ENCODE results near the gene DPEP3. TPM values are rescaled to one million over a fixed set of nuclear protein-coding genes. Genes with fewer than 3 reads are reported as not detected.

Gene DPEP3
- total and polyA plus RNA-seq, 2 experiments from 2014 or later: 0.51 TPM; not detected in 1

DNA sequence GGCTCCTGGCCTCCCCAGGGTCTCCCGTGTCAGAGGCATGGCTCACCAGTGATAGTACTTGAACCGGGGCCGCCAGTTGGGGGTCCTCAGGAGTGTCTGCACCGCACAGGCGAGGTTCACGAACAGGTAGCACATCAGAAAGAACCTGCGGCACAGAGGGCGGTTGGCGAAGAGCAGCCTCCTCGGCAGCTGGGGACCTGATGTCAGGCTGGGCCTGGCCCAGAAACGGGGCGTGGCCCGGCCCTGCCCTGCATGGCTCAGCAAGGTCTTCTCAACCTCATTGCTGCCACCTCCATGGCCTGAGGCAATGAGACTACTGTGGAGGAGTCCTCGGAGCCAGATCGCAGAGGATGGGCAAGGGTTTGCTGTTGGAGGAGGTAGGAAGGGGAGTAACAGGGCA, 32.3 kb downstream of the DPEP3 start:
- H3K4me3 ChIP-seq: no peak overlapping the region
- no peak overlapping the region for H3K27ac ChIP-seq
- H3K27me3 ChIP-seq: no peaks in the 10 kb centered on the region
- no peaks in the 10 kb centered on the region for H3K9me3 ChIP-seq (ENCODE audit: low read depth)
- DNase-seq (ENCODE audit: low read depth in 1 of 2, low spot score in 1 of 2): no peak
- peaks cover 52% of the 10 kb centered on the region for H3K36me3 ChIP-seq
- H3K4me1 ChIP-seq (ENCODE audit: low read depth): no peaks in the 10 kb centered on the region
- TF ChIP-seq, protein P1, sequence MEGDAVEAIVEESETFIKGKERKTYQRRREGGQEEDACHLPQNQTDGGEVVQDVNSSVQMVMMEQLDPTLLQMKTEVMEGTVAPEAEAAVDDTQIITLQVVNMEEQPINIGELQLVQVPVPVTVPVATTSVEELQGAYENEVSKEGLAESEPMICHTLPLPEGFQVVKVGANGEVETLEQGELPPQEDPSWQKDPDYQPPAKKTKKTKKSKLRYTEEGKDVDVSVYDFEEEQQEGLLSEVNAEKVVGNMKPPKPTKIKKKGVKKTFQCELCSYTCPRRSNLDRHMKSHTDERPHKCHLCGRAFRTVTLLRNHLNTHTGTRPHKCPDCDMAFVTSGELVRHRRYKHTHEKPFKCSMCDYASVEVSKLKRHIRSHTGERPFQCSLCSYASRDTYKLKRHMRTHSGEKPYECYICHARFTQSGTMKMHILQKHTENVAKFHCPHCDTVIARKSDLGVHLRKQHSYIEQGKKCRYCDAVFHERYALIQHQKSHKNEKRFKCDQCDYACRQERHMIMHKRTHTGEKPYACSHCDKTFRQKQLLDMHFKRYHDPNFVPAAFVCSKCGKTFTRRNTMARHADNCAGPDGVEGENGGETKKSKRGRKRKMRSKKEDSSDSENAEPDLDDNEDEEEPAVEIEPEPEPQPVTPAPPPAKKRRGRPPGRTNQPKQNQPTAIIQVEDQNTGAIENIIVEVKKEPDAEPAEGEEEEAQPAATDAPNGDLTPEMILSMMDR (IDR thresholded peaks at IDR 0.05; ENCODE audit: low read depth, low read length): no peak

DNA sequence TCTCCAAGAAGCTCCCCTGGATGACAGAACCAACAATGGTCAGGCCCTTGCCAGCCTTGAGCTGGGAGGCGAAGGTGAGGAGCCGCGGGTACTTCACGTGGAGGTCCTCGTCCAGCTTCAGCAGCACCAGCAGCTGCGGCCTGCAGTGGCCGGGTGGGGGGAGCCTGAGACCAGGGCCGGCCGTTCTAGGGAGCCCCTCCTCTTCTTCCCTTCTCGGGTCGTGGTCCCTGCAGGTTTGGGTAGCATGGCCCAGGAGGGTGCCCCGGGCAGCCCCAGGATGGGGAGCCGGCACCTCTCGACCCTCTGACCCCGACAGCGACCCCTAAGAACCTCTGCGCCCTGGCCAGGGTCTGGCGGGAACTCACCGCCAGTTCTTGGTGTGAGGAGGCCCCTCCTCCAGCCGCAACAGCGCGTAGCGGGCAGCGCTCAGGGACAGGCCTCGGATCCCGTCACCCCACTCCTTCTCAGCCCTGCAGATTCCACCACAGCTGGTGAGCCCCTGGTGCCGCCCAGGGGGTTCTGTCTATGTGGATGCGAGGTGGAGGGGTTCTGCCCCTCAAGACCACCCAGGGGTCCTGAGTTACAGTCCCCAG, 33.2 kb downstream of the DPEP3 start:
- no peaks in the 10 kb centered on the region for H3K4me1 ChIP-seq (ENCODE audit: low read depth)
- peaks cover 50% of the 10 kb centered on the region for H3K36me3 ChIP-seq
- TF ChIP-seq, protein P1 (IDR thresholded peaks at IDR 0.05; ENCODE audit: low read depth, low read length): no peak
- H3K27ac ChIP-seq: no peak overlapping the region
- no peak overlapping the region for H3K4me3 ChIP-seq
- no peaks in the 10 kb centered on the region for H3K27me3 ChIP-seq
- DNase-seq (ENCODE audit: low read depth in 1 of 2, low spot score in 1 of 2): no peak
- H3K9me3 ChIP-seq (ENCODE audit: low read depth): no peaks in the 10 kb centered on the region

DNA sequence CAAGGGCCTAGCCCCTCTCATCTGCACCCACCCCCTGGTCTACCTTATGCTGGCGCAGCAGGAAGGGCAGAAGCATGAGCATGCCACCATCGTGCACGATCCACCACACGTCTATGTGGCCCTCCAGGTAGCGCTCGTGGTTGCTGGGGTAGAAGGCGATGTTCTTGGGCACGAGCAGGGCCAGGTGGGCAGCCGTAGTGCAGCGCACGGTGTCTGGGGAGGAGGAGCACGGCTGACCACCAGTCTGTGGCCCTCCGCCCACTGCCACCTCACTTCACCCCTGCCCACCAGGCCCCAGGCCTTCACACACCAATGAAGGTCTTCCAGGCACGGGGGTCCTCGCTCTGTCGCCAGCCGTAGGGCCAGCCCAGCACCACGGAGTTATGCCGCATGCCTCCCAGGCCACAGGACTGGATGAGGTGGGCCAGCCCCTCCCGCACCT, 34.1 kb downstream of the DPEP3 start:
- Histone ChIP-seq H3K27ac (no peak overlapping the region), H3K36me3 (peaks cover 42% of the 10 kb centered on the region), H3K4me3 (no peak overlapping the region), H3K9me3 (ENCODE audit: low read depth) (no peaks in the 10 kb centered on the region), H3K27me3 (no peaks in the 10 kb centered on the region), H3K4me1 (ENCODE audit: low read depth) (no peaks in the 10 kb centered on the region)
- TF ChIP-seq, protein P1 (IDR thresholded peaks at IDR 0.05; ENCODE audit: low read depth, low read length): no peak
- DNase-seq (ENCODE audit: low read depth in 1 of 2, low spot score in 1 of 2): no peak

GRCh38 chr16:67945392-67945933, 34.8 kb downstream of the DPEP3 start:
- TF ChIP-seq, protein P1 (IDR thresholded peaks at IDR 0.05; ENCODE audit: low read depth, low read length): no peak
- H3K36me3 ChIP-seq: peaks cover 35% of the 10 kb centered on the region

GRCh38 chr16:67944690-67945391, 35.5 kb downstream of the DPEP3 start:
- Histone ChIP-seq H3K27ac (no peak overlapping the region), H3K4me1 (ENCODE audit: low read depth) (no peaks in the 10 kb centered on the region), H3K27me3 (no peaks in the 10 kb centered on the region), H3K4me3 (no peak overlapping the region), H3K36me3 (peaks cover 30% of the 10 kb centered on the region), H3K9me3 (ENCODE audit: low read depth) (no peaks in the 10 kb centered on the region)
- TF ChIP-seq, protein P1 (IDR thresholded peaks at IDR 0.05; ENCODE audit: low read depth, low read length): no peak
- no peak for DNase-seq (ENCODE audit: low read depth in 1 of 2, low spot score in 1 of 2)

More at GRCh38 chr16:67945392-67945933, 34.8 kb downstream of the DPEP3 start:
- no peaks in the 10 kb centered on the region for H3K9me3 ChIP-seq (ENCODE audit: low read depth)
- H3K4me1 ChIP-seq (ENCODE audit: low read depth): no peaks in the 10 kb centered on the region
- no peak overlapping the region for H3K4me3 ChIP-seq
- no peak for DNase-seq (ENCODE audit: low read depth in 1 of 2, low spot score in 1 of 2)
- no peak overlapping the region for H3K27ac ChIP-seq
- H3K27me3 ChIP-seq: no peaks in the 10 kb centered on the region
